ENCODE results near the gene OVCH1.

Gene OVCH1, protein sequence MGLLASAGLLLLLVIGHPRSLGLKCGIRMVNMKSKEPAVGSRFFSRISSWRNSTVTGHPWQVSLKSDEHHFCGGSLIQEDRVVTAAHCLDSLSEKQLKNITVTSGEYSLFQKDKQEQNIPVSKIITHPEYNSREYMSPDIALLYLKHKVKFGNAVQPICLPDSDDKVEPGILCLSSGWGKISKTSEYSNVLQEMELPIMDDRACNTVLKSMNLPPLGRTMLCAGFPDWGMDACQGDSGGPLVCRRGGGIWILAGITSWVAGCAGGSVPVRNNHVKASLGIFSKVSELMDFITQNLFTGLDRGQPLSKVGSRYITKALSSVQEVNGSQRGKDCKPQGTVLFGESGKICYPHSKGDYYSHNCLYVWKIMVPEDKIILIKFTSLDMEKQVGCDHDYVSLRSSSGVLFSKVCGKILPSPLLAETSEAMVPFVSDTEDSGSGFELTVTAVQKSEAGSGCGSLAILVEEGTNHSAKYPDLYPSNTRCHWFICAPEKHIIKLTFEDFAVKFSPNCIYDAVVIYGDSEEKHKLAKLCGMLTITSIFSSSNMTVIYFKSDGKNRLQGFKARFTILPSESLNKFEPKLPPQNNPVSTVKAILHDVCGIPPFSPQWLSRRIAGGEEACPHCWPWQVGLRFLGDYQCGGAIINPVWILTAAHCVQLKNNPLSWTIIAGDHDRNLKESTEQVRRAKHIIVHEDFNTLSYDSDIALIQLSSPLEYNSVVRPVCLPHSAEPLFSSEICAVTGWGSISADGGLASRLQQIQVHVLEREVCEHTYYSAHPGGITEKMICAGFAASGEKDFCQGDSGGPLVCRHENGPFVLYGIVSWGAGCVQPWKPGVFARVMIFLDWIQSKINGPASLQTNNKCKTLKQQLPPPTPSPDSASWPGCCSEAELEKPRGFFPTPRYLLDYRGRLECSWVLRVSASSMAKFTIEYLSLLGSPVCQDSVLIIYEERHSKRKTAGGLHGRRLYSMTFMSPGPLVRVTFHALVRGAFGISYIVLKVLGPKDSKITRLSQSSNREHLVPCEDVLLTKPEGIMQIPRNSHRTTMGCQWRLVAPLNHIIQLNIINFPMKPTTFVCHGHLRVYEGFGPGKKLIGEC

GRCh38 chr12:29497588-29497987 lies at the start of gene OVCH1:
OVCH1 (minus strand) TSS chr12:29497686; CDS start chr12:29497686, 0 bp downstream.
- no peak for DNase-seq

DNA sequence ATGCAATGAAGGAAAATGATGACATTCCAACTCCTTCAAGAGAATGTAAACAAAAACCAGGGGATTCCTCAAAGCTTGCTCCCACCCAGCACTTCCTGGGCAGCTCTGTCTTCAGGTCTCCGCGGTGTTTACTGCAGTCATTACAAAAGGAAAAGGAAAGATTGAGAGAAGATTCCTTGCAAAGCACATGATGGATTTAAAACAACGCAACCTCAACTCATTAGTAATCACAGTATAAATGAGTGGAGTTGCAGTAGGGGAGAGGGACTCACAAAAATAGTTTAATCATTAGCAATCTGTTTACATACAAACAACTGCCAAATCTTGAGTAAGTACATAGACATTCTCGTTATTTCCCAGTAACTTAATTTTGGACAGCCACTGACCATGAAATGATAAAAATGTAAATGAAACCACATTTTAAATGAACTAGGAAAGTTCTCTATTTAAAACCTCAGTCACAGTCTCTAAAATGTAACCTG lies 49.7 kb upstream of the OVCH1 start:
- no peak for DNase-seq

GRCh38 chr12:29546000-29546399 lies 48.5 kb upstream of the OVCH1 start:
- no peak for DNase-seq

GRCh38 chr12:29545102-29545467 lies 47.6 kb upstream of the OVCH1 start:
- no peak for DNase-seq

DNA sequence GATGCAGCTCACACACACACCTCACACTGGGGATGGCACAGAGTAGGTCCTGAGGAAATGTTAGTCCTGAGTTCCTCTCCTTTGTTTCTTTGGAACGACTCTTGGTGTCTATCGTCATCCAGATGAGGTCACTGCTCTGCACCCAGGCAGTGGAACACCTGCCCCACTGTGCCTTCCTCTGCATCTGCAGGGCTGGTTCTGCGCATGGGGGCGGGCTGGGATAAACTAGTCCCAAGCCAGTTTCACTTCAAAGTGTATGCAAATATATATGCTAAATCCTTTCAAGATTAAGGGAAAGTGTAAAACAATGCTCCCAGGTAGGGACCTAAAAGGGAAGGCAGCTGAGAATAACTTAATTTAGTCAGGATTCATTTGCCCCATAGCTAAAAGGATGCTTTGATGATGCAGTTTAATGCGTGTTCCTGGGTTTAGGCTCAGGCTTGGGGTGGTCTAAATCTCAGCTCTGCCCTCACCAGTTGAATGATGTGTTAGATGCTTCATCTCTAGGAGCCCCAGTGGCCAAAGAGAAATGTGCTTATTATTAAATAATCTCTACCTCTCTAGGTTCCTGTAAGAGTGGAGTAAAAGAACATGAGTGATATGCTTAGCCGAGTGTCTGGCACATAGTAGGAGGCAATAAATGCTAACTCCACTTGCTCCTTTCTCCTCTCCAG lies 47.1 kb upstream of the OVCH1 start:
- DNase-seq: no peak

- no peak for DNase-seq
Observed at GRCh38 chr12:29543036-29543435, 45.5 kb upstream of the OVCH1 start.

GRCh38 chr12:29537298-29537697 lies 39.8 kb upstream of the OVCH1 start:
- no peak for DNase-seq

DNA sequence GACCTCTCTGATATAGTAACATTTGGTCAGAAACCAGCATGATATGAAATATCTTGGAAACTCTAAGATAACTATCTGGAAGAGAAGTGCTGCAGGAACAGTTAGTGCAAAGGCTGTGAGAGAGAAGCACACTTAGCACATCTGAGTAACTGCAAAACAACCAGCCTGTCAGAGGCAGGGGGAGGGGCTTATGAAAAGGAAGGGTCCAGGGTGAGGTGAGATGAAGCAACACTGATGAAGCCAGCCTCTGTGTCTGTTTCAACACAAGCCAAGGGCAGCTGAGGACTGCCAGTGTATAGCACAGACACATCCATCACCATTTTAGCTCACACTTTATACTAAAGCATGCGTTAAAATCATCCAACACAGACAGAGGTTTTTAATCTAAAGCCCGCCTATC lies 37.4 kb upstream of the OVCH1 start:
- no peak for DNase-seq

GRCh38 chr12:29533815-29534489 lies 36.5 kb upstream of the OVCH1 start:
- DNase-seq: no peak

DNA sequence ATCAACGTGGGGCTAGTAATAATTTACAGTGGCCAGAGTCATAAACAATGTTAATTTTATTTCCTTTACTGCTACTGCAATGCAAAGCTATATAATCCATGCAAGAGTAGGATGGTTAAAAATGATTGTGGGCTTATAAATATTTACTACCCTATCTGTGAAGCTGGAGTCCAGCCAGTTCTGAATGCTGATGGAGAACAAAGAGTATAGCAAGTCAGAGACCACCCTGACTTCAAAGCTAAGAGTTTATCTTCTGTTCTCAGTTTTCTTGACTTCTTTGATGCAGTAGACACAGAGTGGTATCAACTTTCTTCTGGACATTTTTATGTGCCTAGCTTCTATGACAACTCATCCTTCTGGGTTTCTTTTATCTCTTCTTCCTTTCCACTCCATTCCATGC lies 34.0 kb upstream of the OVCH1 start:
- DNase-seq: no peak

GRCh38 chr12:29530436-29530835 lies 33.0 kb upstream of the OVCH1 start:
- DNase-seq: no peak

DNA sequence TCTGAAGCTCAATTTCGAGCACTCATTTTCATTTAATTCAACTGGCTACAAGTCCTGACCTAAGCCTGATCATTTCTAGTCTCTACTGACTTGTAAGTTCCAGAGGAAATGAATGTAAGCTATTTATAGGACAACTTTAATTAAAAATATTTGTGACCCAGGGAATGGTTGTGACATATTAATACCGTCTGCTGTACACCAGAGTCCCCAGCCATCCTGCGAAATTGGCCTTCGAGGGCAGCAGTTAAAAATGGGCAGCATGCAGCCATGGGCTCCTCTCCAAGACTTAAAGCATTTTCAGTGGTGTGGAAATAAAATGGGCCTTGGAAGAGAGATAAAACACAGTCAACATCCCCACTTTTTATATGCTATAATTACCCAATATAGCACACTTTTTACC lies 30.7 kb upstream of the OVCH1 start:
- no peak for DNase-seq

- no peak for DNase-seq
Observed at GRCh38 chr12:29521951-29522350, 24.5 kb upstream of the OVCH1 start.

DNA sequence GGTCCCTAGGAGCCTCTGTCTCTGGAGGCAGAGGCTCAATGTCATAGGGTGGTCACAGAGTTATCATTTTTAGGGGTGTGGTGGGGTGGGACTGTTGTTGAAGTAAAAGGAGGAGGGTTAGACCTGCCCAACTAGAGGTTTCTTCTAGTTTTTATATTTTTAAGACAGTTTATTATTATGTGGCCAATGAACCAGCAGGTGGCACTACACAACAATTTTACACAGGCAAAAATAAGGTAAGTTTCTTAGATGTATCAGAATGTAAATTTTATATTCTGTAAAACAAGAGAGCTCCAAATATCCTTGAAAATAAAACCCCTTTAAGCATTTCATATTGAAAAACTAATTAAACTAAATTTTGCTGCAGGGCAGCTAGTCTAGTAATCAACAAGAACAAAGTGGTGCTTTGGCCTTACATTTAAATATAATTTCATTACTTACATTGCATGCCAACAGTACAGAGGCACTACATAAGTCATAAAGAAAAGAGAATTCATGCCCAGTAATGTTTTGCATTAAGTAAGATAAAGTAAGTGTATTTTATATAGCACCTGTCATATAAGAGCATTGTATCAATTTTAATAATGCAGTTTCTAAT lies 22.2 kb upstream of the OVCH1 start:
- no peak for DNase-seq

GRCh38 chr12:29518407-29518806 lies 20.9 kb upstream of the OVCH1 start:
- DNase-seq: no peak

DNA sequence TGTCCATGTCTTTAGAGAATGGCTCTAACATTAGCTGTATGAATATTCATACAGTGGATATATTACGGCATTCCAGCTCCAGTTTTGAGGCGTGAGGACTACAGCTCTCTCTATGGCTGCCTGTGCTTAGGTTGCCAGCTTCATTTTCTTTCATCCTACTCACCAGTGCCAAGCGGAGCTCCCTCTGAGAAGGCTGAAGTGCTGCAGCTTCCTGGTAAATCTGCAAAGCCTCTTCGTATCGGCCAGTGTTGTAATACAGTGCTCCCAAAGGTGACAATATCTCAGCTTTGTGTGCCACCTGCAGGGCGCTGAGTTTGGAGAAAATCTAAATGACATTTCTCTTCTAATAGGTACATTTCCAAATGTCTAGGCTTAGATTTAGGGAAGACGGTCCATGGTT lies 19.8 kb upstream of the OVCH1 start:
- DNase-seq: no peak

DNA sequence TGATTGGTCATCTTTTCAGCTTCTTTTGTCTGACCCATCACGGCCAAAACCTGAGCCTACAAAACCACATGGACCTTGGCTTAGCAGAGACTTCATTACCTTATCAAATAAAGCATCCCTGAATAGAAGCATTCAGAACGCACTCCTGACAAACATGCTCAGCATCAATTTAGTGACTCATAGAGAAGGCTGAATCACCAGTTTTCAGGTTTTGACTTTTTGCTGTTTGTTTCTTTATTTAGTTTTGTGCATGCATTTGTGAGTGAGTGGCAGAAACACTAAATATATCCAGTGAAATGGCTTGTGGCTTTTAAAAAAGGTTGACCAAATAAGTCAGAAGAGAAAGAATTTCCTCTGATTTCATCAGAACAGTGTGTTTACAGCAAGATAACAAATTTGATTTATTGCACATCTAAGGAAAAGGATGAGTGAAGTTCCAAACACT lies 19.0 kb upstream of the OVCH1 start:
- DNase-seq: no peak

- DNase-seq: no peak
Observed at GRCh38 chr12:29510591-29511185, 13.2 kb upstream of the OVCH1 start.

- DNase-seq: no peak
Observed at GRCh38 chr12:29509503-29509902, 12.0 kb upstream of the OVCH1 start.

DNA sequence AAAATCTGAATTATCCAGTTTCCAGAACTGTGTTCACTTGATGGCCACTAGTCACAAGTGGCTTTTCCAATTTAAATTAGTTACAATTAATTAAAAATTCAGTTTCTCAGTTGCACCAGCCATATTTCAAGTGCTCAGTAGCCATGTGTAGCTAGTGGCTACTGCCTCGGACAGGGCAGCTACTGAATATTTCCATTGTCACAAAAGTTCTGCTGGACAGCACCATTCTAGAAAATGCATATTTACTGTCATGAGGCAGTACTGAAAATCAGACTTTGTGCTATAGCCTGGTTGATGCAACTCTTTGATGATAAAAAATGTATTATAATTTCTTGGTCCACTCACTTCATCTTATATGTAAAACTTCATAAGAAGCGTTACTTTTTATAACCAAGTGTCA lies 11.5 kb upstream of the OVCH1 start:
- DNase-seq: no peak

- DNase-seq: no peak
Observed at GRCh38 chr12:29505122-29505521, 7.6 kb upstream of the OVCH1 start.

All from NCI-H2227 treated with DMSO at 0.1 percent for 48 hours (cell line).